C4-2B (cell line): ENCODE data around the gene GAK.
"Not testable (repeated sequence)": the region's sequence is repeated elsewhere in the genome, so short reads cannot be mapped to it uniquely, and the experiment has no call there.

Experiments
- H3K27ac ChIP-seq: fragments of 450-650 bp; 2 replicates; pipeline ENCODE4 v1.5.1; 2017
- ZFX ChIP-seq: fragments of 450-650 bp; IDR thresholded peaks from 2 replicates; pipeline ENCODE4 v1.6.1; 2017
- TF ChIP-seq, protein P1 (sequence below): fragments of 450-650 bp; conservative IDR thresholded peaks from 2 replicates; pipeline ENCODE4 v1.5.1; 2017; ENCODE audit warnings: mild to moderate bottlenecking

GAK gene

GRCh38 chr4:931194-931959 is 739 bp downstream of the GAK start:
- H3K27ac ChIP-seq = peak overlapping the region; percentile 89

GRCh38 chr4:930827-931193 is 1.3 kb downstream of the GAK start:
- no peak for TF ChIP-seq ZFX
- TF ChIP-seq, protein P1, sequence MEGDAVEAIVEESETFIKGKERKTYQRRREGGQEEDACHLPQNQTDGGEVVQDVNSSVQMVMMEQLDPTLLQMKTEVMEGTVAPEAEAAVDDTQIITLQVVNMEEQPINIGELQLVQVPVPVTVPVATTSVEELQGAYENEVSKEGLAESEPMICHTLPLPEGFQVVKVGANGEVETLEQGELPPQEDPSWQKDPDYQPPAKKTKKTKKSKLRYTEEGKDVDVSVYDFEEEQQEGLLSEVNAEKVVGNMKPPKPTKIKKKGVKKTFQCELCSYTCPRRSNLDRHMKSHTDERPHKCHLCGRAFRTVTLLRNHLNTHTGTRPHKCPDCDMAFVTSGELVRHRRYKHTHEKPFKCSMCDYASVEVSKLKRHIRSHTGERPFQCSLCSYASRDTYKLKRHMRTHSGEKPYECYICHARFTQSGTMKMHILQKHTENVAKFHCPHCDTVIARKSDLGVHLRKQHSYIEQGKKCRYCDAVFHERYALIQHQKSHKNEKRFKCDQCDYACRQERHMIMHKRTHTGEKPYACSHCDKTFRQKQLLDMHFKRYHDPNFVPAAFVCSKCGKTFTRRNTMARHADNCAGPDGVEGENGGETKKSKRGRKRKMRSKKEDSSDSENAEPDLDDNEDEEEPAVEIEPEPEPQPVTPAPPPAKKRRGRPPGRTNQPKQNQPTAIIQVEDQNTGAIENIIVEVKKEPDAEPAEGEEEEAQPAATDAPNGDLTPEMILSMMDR = no peak
- peak overlapping the region; percentile 89; the same call in 1 of the 2 replicates for H3K27ac ChIP-seq

More at GRCh38 chr4:931194-931959, 739 bp downstream of the GAK start:
- TF ChIP-seq ZFX = no peak

DNA sequence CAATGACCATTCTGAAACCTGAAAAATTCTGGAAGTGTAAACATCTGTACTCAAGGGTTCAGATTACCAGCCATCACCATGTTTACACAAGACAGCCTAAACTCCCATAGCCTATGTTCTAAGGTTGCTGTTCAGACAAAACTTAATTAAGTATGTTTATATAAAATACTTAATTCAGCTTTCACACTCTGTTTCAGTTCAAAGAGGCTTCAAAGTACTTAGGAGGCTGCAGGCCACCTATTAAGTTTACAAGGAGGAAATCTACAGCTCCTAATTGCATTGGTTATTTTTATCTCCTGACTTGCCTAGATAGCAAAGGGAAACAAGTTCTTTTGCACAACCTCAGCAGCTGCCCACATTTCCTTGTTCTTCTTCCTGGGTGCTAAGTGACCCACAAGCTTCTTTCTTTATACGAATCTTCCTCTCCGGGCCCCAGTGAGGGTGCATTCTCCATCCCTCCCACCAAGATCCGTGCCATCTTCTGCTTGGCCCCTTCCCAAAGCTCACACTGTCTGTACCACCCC is 2.0 kb downstream of the GAK start:
- TF ChIP-seq, protein P1 = no peak
- TF ChIP-seq ZFX = no peak
- H3K27ac ChIP-seq = no peak overlapping the region

- no peak for TF ChIP-seq ZFX
- TF ChIP-seq, protein P1 = no peak
- no peak overlapping the region for H3K27ac ChIP-seq
Measured at GRCh38 chr4:929096-929765, 2.9 kb downstream of the GAK start.

- not testable (repeated sequence) for H3K27ac ChIP-seq
Measured at GRCh38 chr4:927566-927965, 4.5 kb downstream of the GAK start.

DNA sequence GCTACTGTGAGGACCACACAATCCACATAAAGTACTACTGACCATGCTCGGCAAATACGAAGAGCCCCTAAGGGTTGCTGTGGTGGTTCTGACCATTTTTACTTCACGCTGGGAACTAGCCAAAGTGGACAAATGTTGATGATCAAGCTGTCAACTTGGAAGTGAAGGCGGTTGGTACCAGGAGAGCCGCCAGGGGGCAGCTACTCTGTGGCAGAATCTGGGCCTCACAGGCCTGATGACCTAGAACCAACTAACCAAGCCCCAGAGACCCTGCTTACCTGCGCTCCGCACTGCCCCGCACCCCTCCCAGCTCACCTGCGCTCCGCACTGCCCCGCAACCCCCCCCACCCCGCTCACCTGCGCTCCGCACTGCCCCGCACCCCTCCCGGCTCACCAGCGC is 5.6 kb downstream of the GAK start:
- no peak for TF ChIP-seq ZFX
- TF ChIP-seq, protein P1 = no peak; the same call in 1 of the 2 replicates
- H3K27ac ChIP-seq = no peak overlapping the region

GRCh38 chr4:925771-926500 is 6.2 kb downstream of the GAK start:
- no peak overlapping the region for H3K27ac ChIP-seq
- TF ChIP-seq ZFX = no peak
- TF ChIP-seq, protein P1 = no peak

- TF ChIP-seq ZFX = no peak
- TF ChIP-seq, protein P1 = no peak
- H3K27ac ChIP-seq = no peak overlapping the region
Measured at GRCh38 chr4:925171-925570, 6.9 kb downstream of the GAK start.
